KG1 (cell line): Measurements from ENCODE around the gene MRPL16.
A peak's percentile ranks its signal among the peaks of the same experiment; 100 is the strongest.

Experiments used
- DNase-seq: peaks from one replicate; lab custom pipeline; 2025; lab: John Stamatoyannopoulos, UW

MRPL16 gene

DNA sequence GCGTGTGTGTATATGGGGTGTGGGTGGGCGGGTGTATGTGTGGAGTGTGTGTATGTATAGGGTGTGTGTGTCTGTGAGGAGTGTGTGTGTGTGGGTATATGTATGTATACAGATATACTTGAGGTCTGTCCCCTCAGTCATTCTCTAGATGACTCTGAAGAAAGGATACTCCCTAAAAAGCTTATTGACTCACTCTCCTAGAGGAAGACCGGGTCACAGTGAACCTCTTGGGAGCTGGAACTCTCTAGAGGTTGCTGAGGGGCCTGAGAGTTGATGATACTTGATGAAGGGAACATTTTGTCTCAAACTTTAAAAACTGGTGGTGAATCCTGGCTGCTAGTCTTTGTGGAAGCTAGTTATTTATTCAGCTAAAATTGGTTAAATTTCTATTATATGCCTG, 40.3 kb downstream of the MRPL16 start:
- no peak for DNase-seq

DNA sequence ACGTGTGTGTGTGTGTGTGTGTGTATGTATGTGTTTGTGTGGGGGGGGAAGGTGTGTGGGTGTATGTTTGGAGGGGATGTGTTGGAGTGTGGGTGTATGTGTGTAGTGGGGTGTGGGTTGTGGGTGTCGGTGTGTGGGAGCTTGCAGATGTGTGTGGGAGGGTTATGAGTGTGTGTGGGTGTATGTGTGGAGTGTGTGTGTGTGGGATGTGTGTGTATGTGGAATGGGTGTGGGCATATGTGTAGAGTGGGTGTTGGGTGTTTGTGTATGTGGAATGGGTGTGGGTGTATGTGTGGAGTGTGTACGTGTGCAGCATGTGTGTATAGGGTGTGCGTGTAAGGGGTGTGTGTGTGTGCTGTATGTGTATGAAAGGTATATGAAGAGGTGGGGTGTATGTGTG, 40.8 kb downstream of the MRPL16 start:
- no peak for DNase-seq

DNA sequence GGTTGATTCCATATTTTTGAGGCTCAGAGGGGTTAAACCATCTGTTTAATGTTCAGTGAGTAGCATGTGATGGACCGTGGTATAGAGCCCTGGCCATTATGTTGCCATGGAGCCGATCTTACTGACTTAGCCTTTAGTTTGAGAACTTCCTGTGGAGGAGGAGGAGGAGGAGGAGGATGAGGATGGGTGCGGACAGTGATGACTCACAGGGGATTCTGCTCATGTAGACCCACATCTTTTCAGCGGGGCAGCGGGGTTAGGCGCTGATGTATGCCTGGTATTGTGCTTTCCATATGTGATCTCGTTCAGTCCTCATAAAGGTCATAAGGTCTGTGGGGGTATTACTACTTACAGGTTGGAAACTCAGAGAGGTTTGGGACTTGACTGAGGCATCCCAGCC, 41.5 kb downstream of the MRPL16 start:
- DNase-seq = no peak

DNA sequence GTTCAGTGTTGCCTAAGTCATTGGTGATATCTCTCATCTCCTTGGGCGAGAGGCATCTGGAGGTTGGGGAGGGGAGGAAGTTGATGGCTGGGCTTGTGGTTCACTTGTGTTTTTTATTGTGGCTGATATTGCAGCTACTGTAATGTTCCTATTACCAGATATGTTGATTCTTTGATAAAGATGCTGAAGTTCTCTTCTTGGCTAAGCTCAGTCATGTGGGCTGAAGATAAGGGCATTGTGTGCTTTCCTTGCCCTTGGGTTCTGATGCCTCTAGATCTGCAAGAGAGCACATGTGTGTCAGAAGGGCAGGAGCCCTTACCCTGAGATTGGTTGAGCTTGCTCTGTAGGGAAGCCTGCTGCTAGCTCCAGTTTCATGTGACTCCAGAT, 43.4 kb downstream of the MRPL16 start:
- peak; percentile 51 for DNase-seq

GRCh38 chr11:59766542-59767224, 43.9 kb downstream of the MRPL16 start:
- no peak for DNase-seq

DNA sequence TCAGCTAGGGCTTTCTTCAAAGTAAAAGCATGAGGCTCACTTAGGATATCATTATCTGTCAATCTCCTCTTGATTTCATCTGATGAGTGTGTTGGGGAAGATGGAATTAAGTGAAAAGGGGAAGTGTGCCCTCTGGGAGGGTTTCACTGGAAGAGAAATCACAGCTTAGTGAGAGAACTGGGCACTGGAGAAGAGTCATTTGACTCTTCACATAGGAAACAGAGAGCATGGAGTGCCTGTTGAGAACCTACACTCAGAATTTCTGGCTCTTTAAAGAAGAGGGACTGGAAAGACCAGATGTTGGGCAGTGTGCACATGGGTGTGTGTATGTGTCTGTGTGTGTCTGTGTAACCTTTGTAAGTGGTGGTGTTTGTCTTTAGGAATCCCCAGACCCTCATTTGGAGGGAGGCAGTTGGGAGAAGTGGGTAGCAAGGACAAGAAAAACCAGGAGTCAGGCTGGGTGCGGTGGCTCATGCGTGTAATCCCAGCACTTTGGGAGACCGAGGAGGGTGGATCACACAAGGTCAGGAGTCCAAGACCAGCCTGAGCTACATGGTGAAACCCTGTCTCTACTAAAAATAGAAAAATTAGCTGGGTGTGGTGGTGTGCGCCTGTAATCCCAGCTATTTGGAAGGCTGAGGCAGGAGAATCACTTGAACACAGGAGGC, 45.4 kb downstream of the MRPL16 start:
- DNase-seq = no peak

GRCh38 chr11:59761993-59762392, 48.6 kb downstream of the MRPL16 start:
- no peak for DNase-seq

DNA sequence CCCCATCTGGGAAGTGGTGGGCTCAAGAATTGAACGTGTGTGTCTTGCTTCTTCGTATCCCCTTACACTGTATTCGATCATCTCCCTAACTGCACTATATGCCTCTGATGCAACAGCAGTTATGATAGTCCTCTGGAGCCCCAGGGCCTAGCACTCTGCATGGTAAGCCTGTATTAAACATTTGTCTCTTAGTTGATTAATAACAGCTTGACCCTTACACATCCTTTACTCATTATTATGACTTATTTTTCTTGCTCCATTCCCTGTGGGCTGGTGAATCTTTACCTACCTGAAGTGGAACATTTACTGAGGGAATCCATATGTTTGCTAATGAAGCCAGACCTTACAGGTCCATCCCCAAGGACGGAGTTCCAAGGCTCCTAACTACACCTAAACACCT, 49.8 kb downstream of the MRPL16 start:
- no peak for DNase-seq

DNA sequence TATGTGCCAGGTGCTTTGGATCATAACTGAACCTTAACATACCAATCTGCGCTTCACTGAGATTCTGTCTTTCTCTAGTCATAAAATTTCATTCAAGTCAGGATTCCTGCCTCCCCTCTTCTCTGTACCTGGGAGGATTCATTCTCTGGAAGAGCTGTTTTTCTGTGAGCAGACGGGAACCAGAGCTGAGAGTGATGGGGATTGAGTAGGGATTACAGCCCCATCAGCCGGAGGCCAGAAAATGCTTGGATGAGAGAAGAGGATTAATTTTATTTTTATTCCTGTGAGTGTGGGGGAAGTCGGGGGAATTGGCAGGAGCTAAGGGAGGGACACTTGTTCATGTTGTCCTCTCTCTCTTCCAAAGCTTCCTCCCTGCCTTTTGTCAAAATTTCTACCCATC, 50.7 kb downstream of the MRPL16 start:
- no peak for DNase-seq

DNA sequence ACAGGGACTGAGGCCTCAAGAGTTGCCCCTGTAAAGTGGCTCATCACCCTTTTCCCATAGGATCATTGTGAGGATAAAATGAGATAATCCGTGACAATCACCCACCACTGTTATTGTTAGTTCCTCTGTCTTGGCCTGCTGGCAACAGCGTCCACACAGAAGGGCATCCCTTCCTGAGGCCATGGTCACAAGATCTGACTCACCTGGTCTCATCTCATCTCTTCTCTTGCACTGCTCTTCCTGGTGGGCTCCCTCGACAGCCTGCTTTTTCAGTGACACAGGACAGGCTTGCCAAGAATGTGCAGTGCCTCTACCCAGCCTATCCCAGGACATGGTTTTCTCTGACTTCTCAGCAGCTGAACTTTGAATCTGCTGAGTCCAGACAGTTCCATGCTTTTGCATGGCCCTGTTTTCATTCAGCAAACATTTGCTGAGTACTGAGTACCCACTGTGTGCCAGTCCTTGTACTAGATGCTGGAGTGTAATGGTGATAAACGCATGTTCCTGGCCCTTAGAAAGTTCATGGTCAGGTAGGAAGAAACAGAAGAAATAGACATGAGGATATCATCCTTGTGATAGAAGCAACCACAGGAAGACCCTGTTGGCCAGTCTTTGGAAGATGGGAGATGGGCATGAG, 52.1 kb downstream of the MRPL16 start:
- no peak for DNase-seq

DNA sequence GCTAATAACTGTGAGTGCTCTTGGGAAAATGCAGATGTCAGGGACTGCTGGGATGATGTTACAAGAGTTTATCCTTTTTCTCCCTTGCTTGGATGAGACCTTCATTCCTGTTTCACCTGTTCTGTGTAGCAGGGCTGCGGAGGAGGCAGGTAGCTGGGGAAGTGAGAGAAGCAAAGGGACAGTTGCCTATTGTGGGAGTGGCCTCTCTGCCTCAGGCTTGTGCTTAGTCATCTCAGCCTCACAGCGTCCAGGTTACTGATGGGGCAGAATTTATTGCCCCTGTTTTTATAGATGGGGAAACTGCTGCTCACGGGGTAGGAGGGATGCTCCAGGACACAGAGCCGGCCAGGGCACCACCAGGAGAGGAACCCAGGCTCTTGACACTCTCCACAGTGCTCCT, 53.7 kb downstream of the MRPL16 start:
- no peak for DNase-seq

DNA sequence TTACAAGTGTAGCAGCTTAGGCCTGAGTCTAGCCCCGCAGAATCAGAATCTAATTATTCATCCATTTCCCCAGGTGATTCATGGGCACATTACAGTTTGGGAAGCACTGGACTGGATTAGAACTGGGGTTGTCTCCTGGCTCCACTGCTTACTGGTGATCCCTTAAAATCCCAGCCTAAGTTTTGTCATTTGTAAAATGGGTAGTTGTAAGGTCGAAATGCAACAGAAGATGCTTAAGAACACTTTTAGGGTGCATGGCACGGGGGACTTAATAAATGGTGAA, 54.1 kb downstream of the MRPL16 start:
- no peak for DNase-seq
